Activated T-cell treated with anti-CD3 and anti-CD28 coated beads for 4 hours (primary cell): ENCODE measurements around the gene LRRC52.
"Not testable (repeated sequence)": the region's sequence is repeated elsewhere in the genome, so short reads cannot be mapped to it uniquely, and the experiment has no call there.

Source experiments
- DNase-seq: peaks from one replicate; pipeline ENCODE4 v3.0.0-alpha.2; 2020

LRRC52 gene

DNA sequence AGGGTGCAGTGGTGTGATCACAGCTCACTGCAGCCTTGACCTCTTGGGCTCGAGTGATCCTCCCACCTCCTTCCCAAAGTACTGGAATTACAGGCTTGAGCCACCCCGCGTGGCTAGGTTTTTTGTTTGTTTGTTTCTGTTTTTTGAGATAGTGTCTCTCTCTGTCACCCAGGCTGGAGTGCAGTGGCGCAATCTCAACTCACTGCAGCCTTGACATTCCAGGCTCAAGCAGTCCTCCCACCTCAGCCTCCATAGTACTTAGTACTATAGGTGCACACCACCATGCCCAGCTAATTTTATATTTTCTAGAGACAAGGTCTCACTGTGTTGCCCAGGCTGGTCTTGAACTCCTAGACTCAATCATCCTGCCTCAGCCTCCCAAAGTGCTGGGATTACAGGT is 47.6 kb downstream of the LRRC52 start:
- not testable (repeated sequence) for DNase-seq

GRCh38 chr1:165592945-165593823 is 49.4 kb downstream of the LRRC52 start:
- peak; percentile 76 for DNase-seq

DNA sequence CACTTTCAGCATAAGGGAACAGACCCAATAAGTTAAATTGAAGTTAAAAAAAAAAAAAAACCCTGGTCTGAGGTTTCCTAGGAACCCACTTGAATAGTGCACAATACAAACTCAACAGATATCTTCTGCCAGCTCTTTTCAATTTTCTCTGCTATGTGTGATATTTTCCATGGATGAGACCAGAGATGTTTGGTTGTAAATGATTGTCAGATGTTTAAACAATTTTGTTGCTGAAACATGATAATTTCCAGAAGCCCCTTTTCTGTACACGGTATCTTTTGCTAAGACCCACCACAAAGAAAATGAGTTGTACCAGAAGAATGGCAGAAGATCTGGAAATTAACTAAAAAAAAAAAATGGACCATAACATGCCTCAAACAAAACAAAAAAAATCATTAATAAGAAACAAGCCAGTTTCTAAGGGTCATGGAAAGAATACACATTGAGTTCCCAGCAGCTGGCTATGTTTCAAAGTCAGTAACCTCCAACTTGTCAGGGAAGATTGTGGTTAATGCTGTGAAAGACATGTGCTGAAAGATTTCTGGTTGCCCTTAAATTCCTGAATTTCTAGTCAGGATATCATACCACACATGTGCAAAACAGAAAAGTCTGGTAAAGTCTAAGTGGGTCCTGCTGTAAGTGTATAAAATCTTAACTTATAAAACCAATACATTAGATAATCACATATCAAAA is 51.6 kb downstream of the LRRC52 start:
- no peak for DNase-seq

DNA sequence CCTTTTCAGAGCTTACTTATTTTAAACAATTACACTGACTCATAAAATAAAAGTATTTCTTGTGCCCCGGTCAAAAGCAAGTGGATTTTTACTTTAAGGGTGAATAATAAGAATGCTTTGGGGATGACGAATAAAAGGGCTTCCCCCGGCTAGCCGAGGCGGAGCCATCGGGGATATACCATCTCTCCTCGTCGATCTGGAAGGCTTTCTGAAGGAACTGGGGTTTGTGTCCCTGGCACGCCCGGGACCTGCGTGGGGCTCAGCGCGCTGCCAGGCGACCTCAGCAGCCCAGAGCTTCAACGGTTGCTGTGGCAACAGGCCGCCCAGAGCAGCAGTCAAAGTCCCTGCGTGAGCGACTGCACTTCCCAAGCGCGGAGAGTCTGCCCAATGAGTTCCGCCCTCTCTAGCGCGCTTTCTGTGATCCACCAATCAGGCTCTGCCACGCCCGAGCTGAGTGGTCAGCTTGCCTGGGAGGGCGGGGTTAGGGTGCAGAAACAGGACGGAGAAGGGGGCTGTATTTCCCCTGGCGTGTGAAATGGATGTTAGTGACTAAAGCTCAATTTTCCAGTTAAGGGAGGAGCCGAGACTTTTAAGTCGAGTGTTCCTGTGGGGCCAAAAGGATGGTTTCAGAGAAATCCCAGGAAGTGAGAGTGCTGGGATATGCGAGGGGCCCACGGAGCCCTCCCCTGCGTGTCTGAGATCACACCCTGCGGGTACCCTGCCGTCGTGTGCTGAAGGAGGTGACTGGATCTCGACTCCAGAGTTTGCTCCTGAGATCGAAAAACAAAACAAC is 54.3 kb downstream of the LRRC52 start:
- peak; percentile 90 for DNase-seq

GRCh38 chr1:165598676-165599059 is 54.9 kb downstream of the LRRC52 start:
- DNase-seq = no peak

- no peak for DNase-seq
Observed at GRCh38 chr1:165600793-165601192, 57.0 kb downstream of the LRRC52 start.

DNA sequence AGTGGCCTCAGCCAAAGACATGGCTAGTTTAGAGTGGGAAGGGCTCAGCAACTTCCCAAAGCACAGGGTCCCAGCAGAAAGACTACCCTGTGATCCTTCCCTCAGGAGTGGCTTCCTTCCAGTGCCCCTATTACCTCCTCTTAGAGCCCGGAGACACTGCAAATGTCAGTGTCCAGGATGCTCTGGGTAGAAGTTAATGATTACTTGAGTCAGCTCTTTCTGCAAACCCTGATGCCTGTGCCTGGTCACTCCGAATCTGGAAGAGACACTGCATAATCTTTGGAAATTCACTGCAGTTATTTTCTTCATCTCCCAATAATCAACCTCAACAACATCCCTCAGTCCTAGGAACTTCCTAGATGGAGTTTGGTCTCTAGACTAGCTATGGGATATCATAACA is 60.0 kb downstream of the LRRC52 start:
- DNase-seq = no peak

GRCh38 chr1:165605246-165605645 is 61.4 kb downstream of the LRRC52 start:
- DNase-seq = no peak

DNA sequence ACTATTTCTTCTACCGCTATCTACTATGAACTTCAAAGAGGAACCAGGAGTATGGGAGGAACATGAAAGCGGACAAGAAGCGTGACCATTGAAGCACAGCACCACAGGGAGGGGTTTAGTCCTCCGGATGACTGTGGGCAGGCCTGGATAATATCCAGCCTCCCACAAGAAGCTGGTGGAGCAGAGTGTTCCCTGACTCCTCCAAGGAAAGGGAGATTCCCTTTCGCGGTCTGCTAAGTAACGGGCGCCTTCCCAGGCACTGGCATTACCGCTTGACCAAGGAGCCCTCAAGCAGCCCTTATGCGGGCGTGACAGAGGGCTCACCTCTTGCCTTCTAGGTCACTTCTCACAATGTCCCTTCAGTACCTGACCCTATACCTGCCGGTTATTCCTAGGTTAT is 62.9 kb downstream of the LRRC52 start:
- DNase-seq = not testable (repeated sequence)

GRCh38 chr1:165610866-165611265 is 67.1 kb downstream of the LRRC52 start:
- DNase-seq = no peak

GRCh38 chr1:165612062-165612461 is 68.3 kb downstream of the LRRC52 start:
- DNase-seq = no peak
